GM23248 (cell line): ENCODE results near the gene MFRP. TPM values are rescaled to one million over a fixed set of nuclear protein-coding genes. Genes with fewer than 3 reads are reported as not detected.

ENCODE experiments used
- DNase-seq: peaks from one replicate; pipeline ENCODE4 v3.0.0-alpha.2; 2015
- H2AFZ ChIP-seq: fragments of 200-600 bp; sonication (generic); 2 replicates; pipeline ENCODE4 v1.6.1; 2016; ENCODE audit warnings: antibody characterized with exemption
- H3F3A ChIP-seq: fragments of 200-600 bp; sonication (generic); 2 replicates; pipeline ENCODE4 v1.6.1; 2016; ENCODE audit warnings: mild to moderate bottlenecking, antibody characterized with exemption, mixed run types; ENCODE audit not compliant: insufficient read depth
- H3K27ac ChIP-seq: fragments of 200-600 bp; sonication (generic); 2 replicates; pipeline ENCODE4 v1.5.1; 2016; ENCODE audit warnings: mild to moderate bottlenecking
- H3K27me3 ChIP-seq: fragments of 200-600 bp; sonication (generic); replicated peaks from 2 replicates; pipeline ENCODE4 v1.6.1; 2016; ENCODE audit warnings: mild to moderate bottlenecking; ENCODE audit not compliant: insufficient read depth
- H3K36me3 ChIP-seq: fragments of 200-600 bp; sonication (generic); 2 replicates; pipeline ENCODE4 v1.6.1; 2016; ENCODE audit warnings: low read depth, mild to moderate bottlenecking
- H3K4me1 ChIP-seq: fragments of 200-600 bp; sonication (generic); 2 replicates; pipeline ENCODE4 v1.6.1; 2016; ENCODE audit warnings: mild to moderate bottlenecking; ENCODE audit not compliant: insufficient read depth
- H3K4me2 ChIP-seq: fragments of 200-600 bp; sonication (generic); one replicate; pipeline ENCODE4 v1.6.1; 2016; ENCODE audit warnings: mild to moderate bottlenecking; ENCODE audit not compliant: unreplicated experiment
- H3K4me3 ChIP-seq: fragments of 200-600 bp; sonication (generic); 2 replicates; pipeline ENCODE4 v1.5.1; 2016; ENCODE audit warnings: mild to moderate bottlenecking
- H3K79me2 ChIP-seq: fragments of 200-600 bp; sonication (generic); 2 replicates; pipeline ENCODE4 v1.6.1; 2016; ENCODE audit warnings: mild to moderate bottlenecking; ENCODE audit not compliant: insufficient read depth
- H3K9ac ChIP-seq: fragments of 200-600 bp; sonication (generic); 2 replicates; pipeline ENCODE4 v1.6.1; 2016; ENCODE audit warnings: mild to moderate bottlenecking
- H3K9me2 ChIP-seq: fragments of 200-600 bp; sonication (generic); 2 replicates; pipeline ENCODE4 v1.6.1; 2016; ENCODE audit warnings: mixed run types, mild to moderate bottlenecking, moderate library complexity; ENCODE audit not compliant: insufficient read depth
- H3K9me3 ChIP-seq: fragments of 200-600 bp; sonication (generic); one replicate; pipeline ENCODE4 v1.6.1; 2017; ENCODE audit warnings: low read depth
- H4K20me1 ChIP-seq: fragments of 200-600 bp; sonication (generic); 2 replicates; pipeline ENCODE4 v1.6.0; 2016; ENCODE audit not compliant: insufficient read depth
- EZH2 ChIP-seq: fragments of 200-600 bp; sonication (generic); IDR thresholded peaks from 2 replicates; pipeline ENCODE4 v1.6.1; 2018; ENCODE audit warnings: antibody characterized with exemption, mild to moderate bottlenecking; ENCODE audit not compliant: insufficient read depth, poor library complexity, severe bottlenecking
- EZH2phosphoT487 ChIP-seq: fragments of 200-600 bp; sonication (generic); IDR thresholded peaks from 2 replicates; pipeline ENCODE4 v1.6.1; 2018; ENCODE audit warnings: antibody characterized with exemption, moderate library complexity, mild to moderate bottlenecking, low read depth; ENCODE audit not compliant: insufficient read depth
- WGBS, 2 experiments: methylation state at CpG; one replicate each; pipeline ENCODE4 v1.1.6; 2015 to 2017; ENCODE audit warnings: low lambda C conversion rate in 2 of 2, low coverage in 1 of 2; ENCODE audit errors: missing lambda C conversion rate in 2 of 2; 5-methylcytosine and 5-hydroxymethylcytosine counted together
- in situ Hi-C: fragments of 300-500 bp; cut with MboI; formaldehyde crosslinking; loops from 2 replicates; pipeline ENCODE4 v1.15.0; 2020
- microRNA-seq: library from miRNA; unstranded; fragments of <30 nt; microRNA quantifications from one replicate; pipeline ENCODE4, GENCODE V29; 2016; ENCODE audit warnings: borderline number of aligned reads
- polyA plus RNA-seq: library from polyadenylated mRNA; unstranded; fragments of >200 nt; fragmentation: Nextera tagmentation; extraction: Ambion mirVana; gene quantifications from 2 replicates; pipeline ENCODE4 v1.2.1, GENCODE V29; 2016
- small RNA-seq: library from RNA; depleted of rRNA; stranded (forward); fragments of <200 nt; gene quantifications from one replicate; pipeline ENCODE3, GENCODE V24; 2014; ENCODE audit warnings: low read depth, low replicate concordance
- total RNA-seq: library from RNA; depleted of rRNA; stranded (reverse); fragments of >200 nt; shearing (Covaris generic); gene quantifications from 2 replicates; pipeline ENCODE4 v1.2.3, GENCODE V29; 2014; rRNA removed

MFRP gene
- total and polyA plus RNA-seq, 2 experiments from 2014 or later: not detected

GRCh38 chr11:119298726-119299125, 47.8 kb downstream of the MFRP start:
- TF ChIP-seq EZH2phosphoT487 (no peak), EZH2 (no peak)

GRCh38 chr11:119297938-119298337, 48.6 kb downstream of the MFRP start:
- Histone ChIP-seq H3F3A (no peaks in the 10 kb centered on the region), H2AFZ (no peak overlapping the region), H4K20me1 (no peaks in the 10 kb centered on the region), H3K4me3 (no peak overlapping the region), H3K9ac (no peak overlapping the region), H3K27me3 (no peaks in the 10 kb centered on the region), H3K9me2 (no peaks in the 10 kb centered on the region), H3K79me2 (no peaks in the 10 kb centered on the region), H3K4me2 (no peak overlapping the region), H3K9me3 (no peaks in the 10 kb centered on the region), H3K36me3 (peaks cover 46% of the 10 kb centered on the region), H3K27ac (no peak overlapping the region), H3K4me1 (no peaks in the 10 kb centered on the region)
- no peak for DNase-seq
- WGBS, 2 experiments: 97 to 98% methylated on average over 3 of the region's 3 CpGs
- TF ChIP-seq EZH2phosphoT487 (no peak), EZH2 (no peak)
- in situ Hi-C loops: no loop called here

More at GRCh38 chr11:119298726-119299125, 47.8 kb downstream of the MFRP start:
- Histone ChIP-seq H3K4me2 (no peak overlapping the region), H3F3A (no peaks in the 10 kb centered on the region), H3K4me3 (no peak overlapping the region), H4K20me1 (no peaks in the 10 kb centered on the region), H3K27ac (no peak overlapping the region), H3K9ac (no peak overlapping the region), H2AFZ (no peak overlapping the region), H3K9me3 (no peaks in the 10 kb centered on the region), H3K4me1 (no peaks in the 10 kb centered on the region), H3K27me3 (no peaks in the 10 kb centered on the region), H3K36me3 (peaks cover 53% of the 10 kb centered on the region), H3K9me2 (no peaks in the 10 kb centered on the region), H3K79me2 (no peaks in the 10 kb centered on the region)
- 96 to 98% methylated on average over 2 of the region's 2 CpGs for WGBS, 2 experiments
- in situ Hi-C loops: no loop called here
- DNase-seq: no peak

- Histone ChIP-seq H2AFZ (no peak overlapping the region), H3K36me3 (peaks cover 39% of the 10 kb centered on the region), H3K9me3 (no peaks in the 10 kb centered on the region), H3K4me3 (no peak overlapping the region), H3K27me3 (no peaks in the 10 kb centered on the region), H3K27ac (no peak overlapping the region), H4K20me1 (no peaks in the 10 kb centered on the region), H3F3A (no peaks in the 10 kb centered on the region), H3K9ac (no peak overlapping the region), H3K4me2 (no peak overlapping the region), H3K4me1 (no peaks in the 10 kb centered on the region), H3K9me2 (no peaks in the 10 kb centered on the region), H3K79me2 (no peaks in the 10 kb centered on the region)
- 58 to 59% methylated on average over 3 of the region's 3 CpGs for WGBS, 2 experiments
- TF ChIP-seq EZH2phosphoT487 (no peak), EZH2 (no peak)
- DNase-seq: peak; percentile 39
- in situ Hi-C loops: no loop called here
These were observed 51.3 kb downstream of the MFRP start for GRCh38 chr11:119295178-119295577.

- Histone ChIP-seq H3K9me3 (no peaks in the 10 kb centered on the region), H2AFZ (no peak overlapping the region), H3K9ac (no peak overlapping the region), H3K79me2 (no peaks in the 10 kb centered on the region), H3K27me3 (no peaks in the 10 kb centered on the region), H3K4me2 (no peak overlapping the region), H3F3A (no peaks in the 10 kb centered on the region), H4K20me1 (no peaks in the 10 kb centered on the region), H3K27ac (no peak overlapping the region), H3K4me1 (no peaks in the 10 kb centered on the region), H3K4me3 (no peak overlapping the region), H3K9me2 (no peaks in the 10 kb centered on the region), H3K36me3 (peaks cover 25% of the 10 kb centered on the region)
- no peak for DNase-seq
- in situ Hi-C loops: no loop called here
- 100% methylated on average over 3 of the region's 3 CpGs for WGBS, 2 experiments
- TF ChIP-seq EZH2phosphoT487: no peak
- TF ChIP-seq EZH2: no peak
These were observed 53.0 kb downstream of the MFRP start for GRCh38 chr11:119293461-119293860.

- Histone ChIP-seq H3K27ac (no peak overlapping the region), H3K9me2 (no peaks in the 10 kb centered on the region), H3K79me2 (no peaks in the 10 kb centered on the region), H2AFZ (no peak overlapping the region), H3K4me3 (no peak overlapping the region), H3F3A (no peaks in the 10 kb centered on the region), H4K20me1 (no peaks in the 10 kb centered on the region), H3K9me3 (no peaks in the 10 kb centered on the region), H3K4me2 (no peak overlapping the region), H3K4me1 (no peaks in the 10 kb centered on the region), H3K27me3 (no peaks in the 10 kb centered on the region), H3K9ac (no peak overlapping the region), H3K36me3 (peaks cover 27% of the 10 kb centered on the region)
- WGBS, 2 experiments: 96 to 98% methylated on average over 10 of the region's 10 CpGs
- DNase-seq: peak; percentile 27
- in situ Hi-C loops: no loop called here
- TF ChIP-seq EZH2 (no peak), EZH2phosphoT487 (no peak)
These were observed 55.5 kb downstream of the MFRP start for GRCh38 chr11:119290894-119291497.

Small RNA genes within 50 kb of the gene (microRNA-seq; reads per million reads assigned to microRNA genes)
- not detected for gene MIR6756

Small RNA genes within 50 kb of the gene (small RNA-seq; reads per million reads assigned to genes)
- gene RF01225 (not detected), gene RNU6-262P (not detected)

Other genes starting within 250 kb of the MFRP start
- gene DPAGT1, start 244.9 kb downstream of the MFRP start, total RNA-seq: 30.0 and 30.9 TPM in 2 replicates
- 68.6 and 73.6 TPM in 2 replicates for gene DPAGT1, start 244.9 kb downstream of the MFRP start, polyA plus RNA-seq
- gene C2CD2L, start 239.4 kb downstream of the MFRP start, total RNA-seq: 4.1 and 4.7 TPM in 2 replicates
- 2.6 and 3.1 TPM in 2 replicates for gene C2CD2L, start 239.4 kb downstream of the MFRP start, polyA plus RNA-seq
- 24.9 and 31.8 TPM in 2 replicates for gene HINFP, start 225.1 kb downstream of the MFRP start, total RNA-seq
- gene HINFP, start 225.1 kb downstream of the MFRP start, polyA plus RNA-seq: 8.3 and 9.1 TPM in 2 replicates
- gene ABCG4, start 197.7 kb downstream of the MFRP start, total RNA-seq: not detected in 2 replicates
- gene ABCG4, start 197.7 kb downstream of the MFRP start, polyA plus RNA-seq: 0.06 and 0.14 TPM in 2 replicates
- gene NLRX1, start 178.0 kb downstream of the MFRP start, total RNA-seq: 19.7 and 28.0 TPM in 2 replicates
- 13.4 and 13.8 TPM in 2 replicates for gene NLRX1, start 178.0 kb downstream of the MFRP start, polyA plus RNA-seq
- gene NHERF4, start 161.2 kb downstream of the MFRP start, total RNA-seq: not detected in 2 replicates
- gene NHERF4, start 161.2 kb downstream of the MFRP start, polyA plus RNA-seq: not detected in 2 replicates
- 7.8 and 8.6 TPM in 2 replicates for gene CBL, start 140.4 kb downstream of the MFRP start, total RNA-seq
- 5.0 and 5.8 TPM in 2 replicates for gene CBL, start 140.4 kb downstream of the MFRP start, polyA plus RNA-seq
- gene MCAM, start 29.6 kb downstream of the MFRP start, total RNA-seq: 40.4 and 61.3 TPM in 2 replicates
- 8.6 and 10.5 TPM in 2 replicates for gene MCAM, start 29.6 kb downstream of the MFRP start, polyA plus RNA-seq
- gene RNF26, start 12.2 kb downstream of the MFRP start, total RNA-seq: 6.4 and 8.0 TPM in 2 replicates
- gene RNF26, start 12.2 kb downstream of the MFRP start, polyA plus RNA-seq: 49.5 and 53.1 TPM in 2 replicates
- gene C1QTNF5, start 5.8 kb downstream of the MFRP start, total RNA-seq: 23.4 and 27.9 TPM in 2 replicates
- 4.5 and 6.2 TPM in 2 replicates for gene C1QTNF5, start 5.8 kb downstream of the MFRP start, polyA plus RNA-seq
- not detected in 2 replicates for gene USP2, start 35.0 kb upstream of the MFRP start, total RNA-seq
- gene USP2, start 35.0 kb upstream of the MFRP start, polyA plus RNA-seq: 0.30 and 0.33 TPM in 2 replicates
- 1,197 and 1,694 TPM in 2 replicates for gene THY1, start 76.5 kb upstream of the MFRP start, total RNA-seq
- gene THY1, start 76.5 kb upstream of the MFRP start, polyA plus RNA-seq: 1,640 and 1,703 TPM in 2 replicates